PC-3 (cell line): ENCODE data around the gene AIG1. TPM values are rescaled to one million over a fixed set of nuclear protein-coding genes. Genes with fewer than 3 reads are reported as not detected.

ENCODE experiments used
- ATAC-seq: fragments of 200-7000 bp; cut with Tn5 transposase; 2 replicates; pipeline ENCODE4 v1.9.1; 2020; ENCODE audit warnings: mild to moderate bottlenecking, moderate library complexity
- BruUV-seq: library from RNA; stranded (reverse); fragments of 400-500 nt; replicated peaks from 2 replicates; lab custom pipeline; 2021; lab: Mats Ljungman, UMichigan
- CTCF ChIA-PET: fragments of 300-600 bp; sonication (Branson Sonifier 250); formaldehyde crosslinking; loops from one replicate; lab custom pipeline; 2022; ENCODE audit warnings: antibody characterized with exemption; lab: Charles Lee
- POLR2A ChIA-PET: fragments of 300-600 bp; sonication (Branson Sonifier 250); formaldehyde crosslinking; loops from one replicate; lab custom pipeline; 2022; ENCODE audit warnings: antibody characterized with exemption; ENCODE audit not compliant: unreplicated experiment; lab: Charles Lee
- DNase-seq: peaks from one replicate; pipeline ENCODE4 v3.0.0-alpha.2; 2015
- H2AFZ ChIP-seq: fragments of 300-600 bp; sonication (generic); 2 replicates; pipeline ENCODE4 v1.6.0; 2016; ENCODE audit warnings: antibody characterized with exemption, low read length
- H3F3A ChIP-seq: fragments of 300-600 bp; sonication (generic); one replicate; pipeline ENCODE4 v1.6.0; 2017; ENCODE audit warnings: antibody characterized with exemption, low read length, control low read depth, mild to moderate bottlenecking; ENCODE audit not compliant: unreplicated experiment
- H3K27ac ChIP-seq: fragments of 300-600 bp; sonication (generic); 2 replicates; pipeline ENCODE4 v1.5.1; 2016; ENCODE audit warnings: mild to moderate bottlenecking, low read length
- H3K27me3 ChIP-seq: fragments of 300-600 bp; sonication (generic); 2 replicates; pipeline ENCODE4 v1.6.1; 2016; ENCODE audit warnings: low read length, mixed read lengths
- H3K36me3 ChIP-seq: fragments of 300-600 bp; sonication (generic); 2 replicates; pipeline ENCODE4 v1.6.1; 2016; ENCODE audit warnings: low read depth, mixed run types, low read length, mixed read lengths
- H3K4me1 ChIP-seq: fragments of 300-600 bp; sonication (generic); 2 replicates; pipeline ENCODE4 v1.5.1; 2016; ENCODE audit warnings: low read length; ENCODE audit not compliant: insufficient read depth
- H3K4me2 ChIP-seq: fragments of 300-600 bp; sonication (generic); 2 replicates; pipeline ENCODE4 v1.6.0; 2016; ENCODE audit warnings: low read length
- H3K4me3 ChIP-seq: fragments of 300-600 bp; sonication (generic); 2 replicates; pipeline ENCODE4 v1.5.1; 2016; ENCODE audit warnings: mild to moderate bottlenecking, low read length, mixed read lengths
- H3K79me2 ChIP-seq: fragments of 300-600 bp; sonication (generic); 2 replicates; pipeline ENCODE4 v1.6.1; 2017; ENCODE audit warnings: low read length, mixed read lengths
- H3K9ac ChIP-seq: fragments of 300-600 bp; sonication (generic); 2 replicates; pipeline ENCODE4 v1.6.0; 2016; ENCODE audit warnings: mild to moderate bottlenecking, low read length
- H3K9me2 ChIP-seq: fragments of 300-600 bp; sonication (generic); replicated peaks from 2 replicates; pipeline ENCODE4 v1.6.1; 2016; ENCODE audit warnings: mixed run types, low read length, mixed read lengths
- H3K9me3 ChIP-seq: fragments of 300-600 bp; sonication (generic); 2 replicates; pipeline ENCODE4 v1.6.1; 2016; ENCODE audit warnings: low read length, mixed read lengths
- H4K20me1 ChIP-seq: fragments of 300-600 bp; sonication (generic); 2 replicates; pipeline ENCODE4 v1.6.1; 2016; ENCODE audit warnings: low read length, mixed read lengths
- CTCF ChIP-seq: fragments of 300-600 bp; sonication (generic); conservative IDR thresholded peaks from 2 replicates; pipeline ENCODE4 v1.5.1; 2017; ENCODE audit warnings: antibody characterized with exemption, low read depth, mild to moderate bottlenecking, low read length
- EZH2 ChIP-seq: fragments of 300-600 bp; sonication (generic); IDR thresholded peaks from one replicate; pipeline ENCODE4 v1.6.1; 2017; ENCODE audit warnings: antibody characterized with exemption, mild to moderate bottlenecking, low read length; ENCODE audit not compliant: unreplicated experiment
- EZH2phosphoT487 ChIP-seq: fragments of 300-600 bp; sonication (generic); IDR thresholded peaks from 2 replicates; pipeline ENCODE4 v1.6.1; 2018; ENCODE audit warnings: mild to moderate bottlenecking, antibody characterized with exemption, low read length, borderline replicate concordance
- intact Hi-C: fragments of 100-400 bp; cut with micrococcal nuclease; formaldehyde crosslinking; loops from 2 replicates; pipeline ENCODE4 v1.9.0; 2023
- total RNA-seq: library from RNA; depleted of rRNA; stranded (reverse); fragments of >200 nt; gene quantifications from 2 replicates; pipeline ENCODE4 v1.2.3, GENCODE V29; 2014

Gene AIG1
- total RNA-seq, 1 experiment from 2014 or later = 32.7 TPM

- Histone ChIP-seq H4K20me1 (no peaks in the 10 kb centered on the region), H3K4me3 (no peak overlapping the region), H3F3A (no peaks in the 10 kb centered on the region), H3K9me2 (no peaks in the 10 kb centered on the region), H3K27ac (no peak overlapping the region), H3K9ac (no peak overlapping the region), H3K27me3 (no peaks in the 10 kb centered on the region), H3K36me3 (no peaks in the 10 kb centered on the region), H3K9me3 (no peaks in the 10 kb centered on the region), H3K79me2 (no peaks in the 10 kb centered on the region), H2AFZ (no peak overlapping the region), H3K4me1 (no peaks in the 10 kb centered on the region), H3K4me2 (no peak overlapping the region)
- intact Hi-C loops = no loop called here
- no TSS peak for BruUV-seq
- TF ChIP-seq EZH2 (no peak), EZH2phosphoT487 (no peak), CTCF (no peak)
- ChIA-PET CTCF (no interaction called here), POLR2A (no interaction called here)
- no peak for DNase-seq
- ATAC-seq = no peak
These were observed 316.2 kb downstream of the AIG1 start for GRCh38 chr6:143376861-143377260.

- TF ChIP-seq EZH2phosphoT487 (no peak), EZH2 (no peak), CTCF (no peak)
- no peaks in the 10 kb centered on the region for H3K79me2 ChIP-seq
- H3K36me3 ChIP-seq = no peaks in the 10 kb centered on the region
- H3K9ac ChIP-seq = no peak overlapping the region
- H3K27ac ChIP-seq = no peak overlapping the region
- intact Hi-C loops = no loop called here
- ATAC-seq (no peak), DNase-seq (no peak)
- H3K4me2 ChIP-seq = no peak overlapping the region
- ChIA-PET CTCF (no interaction called here), POLR2A (no interaction called here)
- no peak overlapping the region for H3K4me3 ChIP-seq
- no peaks in the 10 kb centered on the region for H3K4me1 ChIP-seq
- H3K9me2 ChIP-seq = 0 out of 2 replicates have a peak, but pooled peaks cover 3% of the 10 kb centered on the region
- no peak overlapping the region for H2AFZ ChIP-seq
- no peaks in the 10 kb centered on the region for H3F3A ChIP-seq
- no peaks in the 10 kb centered on the region for H4K20me1 ChIP-seq
- no peaks in the 10 kb centered on the region for H3K27me3 ChIP-seq
- no TSS peak for BruUV-seq
- H3K9me3 ChIP-seq = no peaks in the 10 kb centered on the region
These were observed 324.9 kb downstream of the AIG1 start for GRCh38 chr6:143385636-143386035.

GRCh38 chr6:143390278-143390677, 329.6 kb downstream of the AIG1 start:
- Histone ChIP-seq H2AFZ (no peak overlapping the region), H3K36me3 (no peaks in the 10 kb centered on the region), H3K4me1 (no peaks in the 10 kb centered on the region), H3F3A (no peaks in the 10 kb centered on the region), H3K9me3 (no peaks in the 10 kb centered on the region), H3K79me2 (no peaks in the 10 kb centered on the region), H3K4me2 (no peak overlapping the region), H3K27me3 (no peaks in the 10 kb centered on the region), H3K27ac (no peak overlapping the region), H4K20me1 (no peaks in the 10 kb centered on the region), H3K9ac (no peak overlapping the region), H3K4me3 (no peak overlapping the region), H3K9me2 (0 out of 2 replicates have a peak, but pooled peaks cover 3% of the 10 kb centered on the region)
- ChIA-PET CTCF (interaction anchor here (0.6 kb wide), 1 partner anchor 923 kb away, joined by 4 read pairs; no protein-coding TSS in a partner anchor), POLR2A (no interaction called here)
- TF ChIP-seq CTCF (no peak), EZH2 (no peak), EZH2phosphoT487 (no peak)
- no peak for ATAC-seq
- intact Hi-C loops = no loop called here
- no peak for DNase-seq
- BruUV-seq = no TSS peak
